Tibial nerve (tissue), 4 donors: ENCODE measurements around the gene WASF3. TPM values are rescaled to one million over a fixed set of nuclear protein-coding genes. Genes with fewer than 3 reads are reported as not detected.

Source experiments
- DNase-seq, 2 donors: peaks; one replicate each; pipeline ENCODE4 v3.0.0-alpha.2; 2019; ENCODE audit warnings: low spot score in 2 of 2
- H3K27ac ChIP-seq, 4 donors: fragments of 200-600 bp; sonication (generic) in 3 of 4; one replicate each; pipeline ENCODE4 v1.5.1; 2017 to 2019; ENCODE audit warnings: mild to moderate bottlenecking in 1 of 4
- H3K27me3 ChIP-seq, 2 donors: fragments of 200-600 bp; sonication (generic) in 1 of 2; one replicate each; pipeline versions ENCODE4 v1.5.1 to v1.6.0; 2017 to 2019
- H3K36me3 ChIP-seq, 3 donors: fragments of 200-600 bp; sonication (generic); one replicate each; pipeline ENCODE4 v1.5.1; 2018 to 2019
- H3K4me1 ChIP-seq, 4 donors: fragments of 200-600 bp; sonication (generic) in 3 of 4; one replicate each; pipeline ENCODE4 v1.5.1; 2017 to 2019
- H3K4me3 ChIP-seq, 4 donors: fragments of 200-600 bp; sonication (generic) in 3 of 4; one replicate each; pipeline ENCODE4 v1.5.1; 2017 to 2019; ENCODE audit warnings: mild to moderate bottlenecking in 1 of 4, moderate library complexity in 1 of 4
- H3K9me3 ChIP-seq, 4 donors: fragments of 200-600 bp; sonication (generic) in 3 of 4; one replicate each; pipeline ENCODE4 v1.5.1; 2017 to 2019
- EP300 ChIP-seq, 2 donors: sonication (generic); formaldehyde crosslinking; IDR thresholded peaks; one replicate each; pipeline ENCODE4 v1.6.1; 2017; ENCODE audit warnings: antibody characterized with exemption in 2 of 2, mild to moderate bottlenecking in 1 of 2
- POLR2A ChIP-seq, 2 donors: fragments of 450-650 bp; IDR thresholded peaks; one replicate each; pipeline ENCODE4 v1.6.1; 2017; ENCODE audit warnings: antibody characterized with exemption in 2 of 2, mild to moderate bottlenecking in 2 of 2, moderate library complexity in 2 of 2
- WGBS, 2 donors: methylation state at CpG; one replicate each; pipeline ENCODE4 v1.1.5; 2018; 5-methylcytosine and 5-hydroxymethylcytosine counted together
- total RNA-seq, 4 donors: library from RNA; depleted of rRNA; stranded (reverse); fragments of >200 nt; gene quantifications; one replicate each; pipeline ENCODE4 v1.1.0, GENCODE V29; 2016
- TF ChIP-seq, protein P1 (sequence below), 5 experiments: fragments of 200-600 bp in 3 of 5; fragments of 450-650 bp in 2 of 5; sonication (generic) in 3 of 5; IDR thresholded peaks; one replicate each; pipeline ENCODE4 v1.5.1; 2016 to 2019; ENCODE audit warnings: antibody characterized with exemption in 5 of 5, mild to moderate bottlenecking in 3 of 5, moderate library complexity in 2 of 5

The WASF3 gene
- total RNA-seq, 4 donors from 2014 or later = 23.7 to 47.9 (median 40.7) TPM

- TF ChIP-seq, protein P1, sequence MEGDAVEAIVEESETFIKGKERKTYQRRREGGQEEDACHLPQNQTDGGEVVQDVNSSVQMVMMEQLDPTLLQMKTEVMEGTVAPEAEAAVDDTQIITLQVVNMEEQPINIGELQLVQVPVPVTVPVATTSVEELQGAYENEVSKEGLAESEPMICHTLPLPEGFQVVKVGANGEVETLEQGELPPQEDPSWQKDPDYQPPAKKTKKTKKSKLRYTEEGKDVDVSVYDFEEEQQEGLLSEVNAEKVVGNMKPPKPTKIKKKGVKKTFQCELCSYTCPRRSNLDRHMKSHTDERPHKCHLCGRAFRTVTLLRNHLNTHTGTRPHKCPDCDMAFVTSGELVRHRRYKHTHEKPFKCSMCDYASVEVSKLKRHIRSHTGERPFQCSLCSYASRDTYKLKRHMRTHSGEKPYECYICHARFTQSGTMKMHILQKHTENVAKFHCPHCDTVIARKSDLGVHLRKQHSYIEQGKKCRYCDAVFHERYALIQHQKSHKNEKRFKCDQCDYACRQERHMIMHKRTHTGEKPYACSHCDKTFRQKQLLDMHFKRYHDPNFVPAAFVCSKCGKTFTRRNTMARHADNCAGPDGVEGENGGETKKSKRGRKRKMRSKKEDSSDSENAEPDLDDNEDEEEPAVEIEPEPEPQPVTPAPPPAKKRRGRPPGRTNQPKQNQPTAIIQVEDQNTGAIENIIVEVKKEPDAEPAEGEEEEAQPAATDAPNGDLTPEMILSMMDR (IDR thresholded peaks at IDR 0.05) = no peak
- TF ChIP-seq EP300 (IDR thresholded peaks at IDR 0.05) (no peak), POLR2A (IDR thresholded peaks at IDR 0.05) (no peak)
- peaks cover 0 to 17% (median 0%) of the 10 kb centered on the region in 4 donors for H3K9me3 ChIP-seq
- no peaks in the 10 kb centered on the region for H3K27me3 ChIP-seq
- H3K4me1 ChIP-seq = no peaks in the 10 kb centered on the region
- 98 to 100% methylated on average over 1 of the region's 1 CpG for WGBS, 2 donors
- DNase-seq = no peak
- H3K36me3 ChIP-seq = no peaks in the 10 kb centered on the region
- H3K27ac ChIP-seq = no peak overlapping the region
- no peak overlapping the region for H3K4me3 ChIP-seq
Measured at GRCh38 chr13:26651234-26651633, 93.8 kb downstream of the WASF3 start.

GRCh38 chr13:26653310-26653709, 95.8 kb downstream of the WASF3 start:
- no peak overlapping the region for H3K4me3 ChIP-seq
- H3K27me3 ChIP-seq = no peaks in the 10 kb centered on the region
- H3K4me1 ChIP-seq = no peaks in the 10 kb centered on the region
- DNase-seq = no peak
- H3K9me3 ChIP-seq = peaks cover 0 to 17% (median 0%) of the 10 kb centered on the region in 4 donors
- TF ChIP-seq POLR2A (IDR thresholded peaks at IDR 0.05) (no peak), EP300 (IDR thresholded peaks at IDR 0.05) (no peak)
- TF ChIP-seq, protein P1 (IDR thresholded peaks at IDR 0.05) = no peak
- no peak overlapping the region for H3K27ac ChIP-seq
- WGBS, 2 donors = 96 to 98% methylated on average over 4 of the region's 4 CpGs
- no peaks in the 10 kb centered on the region for H3K36me3 ChIP-seq

GRCh38 chr13:26653842-26654241, 96.4 kb downstream of the WASF3 start:
- DNase-seq = no peak
- Histone ChIP-seq H3K4me1 (no peaks in the 10 kb centered on the region), H3K36me3 (no peaks in the 10 kb centered on the region), H3K9me3 (peaks cover 0 to 17% (median 0%) of the 10 kb centered on the region in 4 donors), H3K27ac (no peak overlapping the region), H3K4me3 (no peak overlapping the region), H3K27me3 (no peaks in the 10 kb centered on the region)
- 89 to 93% methylated on average over 4 of the region's 4 CpGs for WGBS, 2 donors
- TF ChIP-seq EP300 (IDR thresholded peaks at IDR 0.05) = no peak
- TF ChIP-seq POLR2A (IDR thresholded peaks at IDR 0.05) = no peak
- TF ChIP-seq, protein P1 (IDR thresholded peaks at IDR 0.05) = no peak

DNA sequence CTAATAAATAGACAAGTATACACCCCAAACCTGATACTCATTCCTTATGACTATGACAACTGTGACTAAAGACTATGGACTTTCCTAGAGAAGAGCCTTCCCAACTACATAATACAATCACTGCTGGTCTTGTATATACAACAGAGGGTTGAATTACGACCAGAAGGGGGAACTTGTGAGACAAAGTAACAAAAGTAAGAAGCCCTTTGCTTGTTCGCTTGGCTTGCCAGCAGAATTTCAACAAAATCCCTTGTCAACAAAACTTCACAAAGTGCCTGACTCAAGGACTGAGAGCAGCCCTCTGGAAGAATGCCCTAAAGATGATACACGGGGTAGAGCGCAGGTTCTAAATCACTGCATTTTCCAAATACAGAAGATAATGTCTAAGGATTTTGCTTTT, 99.4 kb downstream of the WASF3 start:
- 54 to 65% methylated on average over 4 of the region's 4 CpGs for WGBS, 2 donors
- H3K27ac ChIP-seq = no peak overlapping the region
- H3K4me1 ChIP-seq = no peaks in the 10 kb centered on the region
- DNase-seq = no peak
- no peak for TF ChIP-seq EP300 (IDR thresholded peaks at IDR 0.05)
- TF ChIP-seq, protein P1 (IDR thresholded peaks at IDR 0.05) = no peak
- no peak for TF ChIP-seq POLR2A (IDR thresholded peaks at IDR 0.05)
- no peaks in the 10 kb centered on the region for H3K9me3 ChIP-seq
- no peaks in the 10 kb centered on the region for H3K36me3 ChIP-seq
- H3K4me3 ChIP-seq = no peak overlapping the region
- no peaks in the 10 kb centered on the region for H3K27me3 ChIP-seq

DNA sequence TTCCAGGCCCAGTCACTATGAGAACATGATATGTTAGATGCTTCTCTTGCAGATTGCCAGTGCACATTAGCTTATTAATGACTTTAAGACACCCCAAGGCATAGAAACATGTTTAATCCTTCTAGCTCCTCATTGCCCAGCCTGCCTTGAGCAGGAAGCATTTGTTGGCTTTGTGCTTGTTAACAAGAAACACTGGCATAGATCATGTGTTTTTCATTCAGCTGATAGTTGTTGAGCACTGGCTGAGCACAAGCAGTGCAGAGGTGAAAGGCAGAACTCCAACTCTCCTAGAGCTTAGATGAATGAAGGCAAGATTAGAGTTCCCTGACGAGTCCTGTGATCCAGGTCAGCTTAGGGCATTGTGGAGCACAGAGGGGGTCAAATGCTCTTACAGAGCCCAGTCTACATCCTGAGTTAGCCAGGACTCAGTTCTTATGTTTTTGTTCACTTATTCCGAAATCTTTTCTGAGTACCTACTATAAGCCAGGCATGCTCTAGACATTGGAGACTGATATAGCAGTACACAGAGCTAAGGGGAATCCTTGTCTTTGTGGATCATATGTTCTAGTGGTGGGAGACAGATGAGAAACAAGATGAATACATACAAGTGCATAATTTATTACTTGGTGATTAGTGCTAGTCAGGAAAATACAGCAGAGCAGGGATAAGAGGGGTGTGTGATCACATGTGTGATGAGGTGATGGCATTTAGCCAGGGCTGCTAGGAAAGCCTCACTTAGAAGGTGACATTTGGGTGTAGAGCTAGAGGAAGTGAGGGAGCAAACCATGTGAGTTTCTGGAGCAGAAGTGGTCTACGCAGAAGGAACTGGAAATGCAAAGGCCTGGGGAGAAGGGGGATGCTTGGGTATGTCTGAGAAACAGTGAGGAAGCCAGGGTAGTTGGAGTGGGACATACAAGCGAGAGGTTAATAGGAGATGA, 101.2 kb downstream of the WASF3 start:
- no peaks in the 10 kb centered on the region for H3K4me1 ChIP-seq
- no peaks in the 10 kb centered on the region for H3K27me3 ChIP-seq
- H3K36me3 ChIP-seq = no peaks in the 10 kb centered on the region
- no peak overlapping the region for H3K27ac ChIP-seq
- no peak for TF ChIP-seq EP300 (IDR thresholded peaks at IDR 0.05)
- no peak for TF ChIP-seq POLR2A (IDR thresholded peaks at IDR 0.05)
- TF ChIP-seq, protein P1 (IDR thresholded peaks at IDR 0.05) = no peak
- no peak overlapping the region for H3K4me3 ChIP-seq
- DNase-seq = no peak
- 73 to 84% methylated on average over 4 of the region's 4 CpGs for WGBS, 2 donors
- H3K9me3 ChIP-seq = no peaks in the 10 kb centered on the region
